GM12878 (cell line): Measurements from ENCODE around the gene ANAPC16. TPM values are rescaled to one million over a fixed set of nuclear protein-coding genes. Genes with fewer than 3 reads are reported as not detected.

ENCODE experiments used
- BCLAF1 ChIP-seq: fragments of 450-650 bp; IDR thresholded peaks from 2 replicates; pipeline ENCODE4 v1.6.1; 2017; ENCODE audit warnings: antibody characterized with exemption, mild to moderate bottlenecking, moderate library complexity
- CEBPZ ChIP-seq: fragments of 150-350 bp; IDR thresholded peaks from 2 replicates; pipeline ENCODE4 v1.6.1; 2016; ENCODE audit warnings: low read depth, low read length
- CHD1 ChIP-seq: IDR thresholded peaks from 2 replicates; pipeline ENCODE4 v1.6.1; 2012; ENCODE audit warnings: low read depth, low read length, improper control_type of control experiment
- HSF1 ChIP-seq: fragments of 150-350 bp; IDR thresholded peaks from 2 replicates; pipeline ENCODE4 v1.6.1; 2014; ENCODE audit warnings: mild to moderate bottlenecking, low read depth, low read length
- NBN ChIP-seq: fragments of 450-650 bp; IDR thresholded peaks from 2 replicates; pipeline ENCODE4 v1.6.1; 2016
- NR2C2 ChIP-seq: IDR thresholded peaks from 2 replicates; pipeline ENCODE4 v1.6.1; 2011; ENCODE audit warnings: borderline replicate concordance, low read depth; ENCODE audit not compliant: control insufficient read depth, insufficient read length
- SREBF2 ChIP-seq: IDR thresholded peaks from 2 replicates; pipeline ENCODE4 v1.6.1; 2012; ENCODE audit warnings: mild to moderate bottlenecking, low read length
- TCF12 ChIP-seq: IDR thresholded peaks from 2 replicates; pipeline ENCODE4 v1.6.1; 2011; ENCODE audit warnings: low read depth, mild to moderate bottlenecking, low read length
- USF1 ChIP-seq: IDR thresholded peaks from 2 replicates; pipeline ENCODE4 v1.6.1; 2011; ENCODE audit warnings: borderline replicate concordance, low read depth, mild to moderate bottlenecking, moderate library complexity, mixed read lengths, low read length; ENCODE audit not compliant: insufficient read depth; ENCODE audit errors: extremely low read length
- YBX1 ChIP-seq: fragments of 450-650 bp; IDR thresholded peaks from 2 replicates; pipeline ENCODE4 v1.6.1; 2016; ENCODE audit warnings: antibody characterized with exemption
- polyA plus RNA-seq, 11 experiments: library from polyadenylated mRNA; depleted of rRNA in 4 of 11; unstranded in 6 of 11; stranded (reverse) in 5 of 11; fragments of >200 nt; fragmentation: Nextera tagmentation in 4 of 11; fragmentation: Illumina TruSeq in 1 of 11; extraction: Ambion mirVana in 4 of 11; extraction: Trizol in 1 of 11; gene quantifications; 1 replicate in 1 of 11; 2 replicates in 10 of 11; pipeline versions ENCODE4 v1.2.1 to v1.2.3, GENCODE V29; 2011 to 2016; ENCODE audit warnings: inconsistent platforms in 2 of 11, missing spikeins in 2 of 11, low read depth in 1 of 11
- total RNA-seq, 4 experiments: library from RNA; depleted of rRNA in 3 of 4; stranded (reverse); fragments of >200 nt in 3 of 4; fragmentation: Illumina TruSeq in 1 of 4; extraction: Trizol in 1 of 4; gene quantifications; 2 replicates each; pipeline versions ENCODE4 v1.2.1 to v1.2.3, GENCODE V29; 2013 to 2021

The ANAPC16 gene
- total and polyA plus RNA-seq, 10 of the 15 experiments (the other 5 are each of a cell fraction or from before 2014, with no cell fraction given) = 66.9 to 208 (median 134) TPM

GRCh38 chr10:72260976-72261783, 45.4 kb downstream of the ANAPC16 start (continued):
- TF ChIP-seq CEBPZ (no peak), YBX1 (peak; percentile 81), USF1 (no peak), SREBF2 (0 out of 2 replicates have a peak, but pooled peaks have one; percentile 17), CHD1 (no peak), TCF12 (peak; percentile 85), NR2C2 (no peak), NBN (peak; percentile 84; the same call in 1 of the 2 replicates), BCLAF1 (no peak), HSF1 (0 out of 2 replicates have a peak, but pooled peaks have one; percentile 2)
